ENCODE results near the gene PLA2R1.

GRCh38 chr2:160053946-160054345 lies 8.5 kb downstream of the PLA2R1 start:
- no peak for TF ChIP-seq RAD21 (IDR thresholded peaks at IDR 0.05; ENCODE audit: insufficient read depth, low read depth, low read length)
- no peak for TF ChIP-seq E4F1 (IDR thresholded peaks at IDR 0.05; ENCODE audit: borderline replicate concordance, partially characterized antibody)
- no peak for TF ChIP-seq RCOR1 (conservative IDR thresholded peaks at IDR 0.05; ENCODE audit: low read depth, low read length)
- no peak for TF ChIP-seq POLR2A (IDR thresholded peaks at IDR 0.05; ENCODE audit: low read depth, low read length)
- no peak for TF ChIP-seq NR2C1 (IDR thresholded peaks at IDR 0.05)
- no peak for TF ChIP-seq ATF7 (IDR thresholded peaks at IDR 0.05; ENCODE audit: low read depth)
- TF ChIP-seq CTCF (IDR thresholded peaks at IDR 0.05 in 2 of 3, conservative IDR thresholded peaks at IDR 0.05 in 1 of 3; ENCODE audit: control insufficient read depth in 2 of 3, extremely low read depth in 1 of 3, insufficient read depth in 1 of 3, low read depth in 3 of 3, low read length in 3 of 3) = no peak
